H1 (cell line): ENCODE data around the gene ZNF763. TPM values are rescaled to one million over a fixed set of nuclear protein-coding genes. Genes with fewer than 3 reads are reported as not detected.
A peak's percentile ranks its signal among the peaks of the same experiment; 100 is the strongest.

Experiments
- CTCF ChIA-PET: fragments of 300-600 bp; sonication (Branson Sonifier 250); formaldehyde crosslinking; loops from one replicate; lab custom pipeline; 2021; ENCODE audit not compliant: partially characterized antibody; lab: Charles Lee
- POLR2A ChIA-PET: fragments of 300-600 bp; sonication (Branson Sonifier 250); formaldehyde crosslinking; loops from one replicate; lab custom pipeline; 2021; ENCODE audit warnings: inconsistent platforms; ENCODE audit not compliant: partially characterized antibody; lab: Charles Lee
- DNase-seq, 2 experiments: peaks; one replicate each; pipeline versions ENCODE4 v3.0.0 to v3.0.0-alpha.2; 2010 to 2022; ENCODE audit warnings: low spot score in 2 of 2, low read depth in 1 of 2, mixed read lengths in 1 of 2
- FAIRE-seq: peaks from 2 replicates; lab custom pipeline; 2011; peaks lifted over from hg19 to GRCh38; lab: Jason Lieb, UNC
- H2AFZ ChIP-seq: 2 replicates; pipeline ENCODE4 v1.8.1; 2012; ENCODE audit warnings: low read length, inconsistent platforms
- H2AK5ac ChIP-seq: 2 replicates; pipeline ENCODE4 v1.6.1; 2013; ENCODE audit warnings: low read depth, low read length
- H2BK120ac ChIP-seq: replicated peaks from 2 replicates; pipeline ENCODE3; 2013; ENCODE audit warnings: low read depth, low read length, inconsistent platforms
- H2BK12ac ChIP-seq: 2 replicates; pipeline ENCODE4 v1.6.1; 2013; ENCODE audit warnings: low read depth, low read length
- H2BK15ac ChIP-seq: 2 replicates; pipeline ENCODE4 v1.6.1; 2013; ENCODE audit warnings: low read length
- H2BK20ac ChIP-seq: 2 replicates; pipeline ENCODE4 v1.6.1; 2013; ENCODE audit warnings: low read length
- H2BK5ac ChIP-seq: 2 replicates; pipeline ENCODE4 v1.6.1; 2013; ENCODE audit warnings: low read depth, low read length
- H3K14ac ChIP-seq: 2 replicates; pipeline ENCODE4 v1.6.1; 2013; ENCODE audit warnings: inconsistent platforms; ENCODE audit not compliant: insufficient read length
- H3K18ac ChIP-seq: 2 replicates; pipeline ENCODE4 v1.6.1; 2013; ENCODE audit warnings: low read length; ENCODE audit errors: extremely low read depth
- H3K23ac ChIP-seq: 2 replicates; pipeline ENCODE4 v1.6.1; 2013; ENCODE audit warnings: inconsistent platforms; ENCODE audit not compliant: insufficient read length
- H3K23me2 ChIP-seq: 2 replicates; pipeline ENCODE4 v1.6.1; 2013; ENCODE audit warnings: low read depth, low read length
- H3K27ac ChIP-seq: 2 replicates; pipeline ENCODE4 v1.6.1; 2011; ENCODE audit warnings: low read depth, low read length, inconsistent platforms
- H3K27me3 ChIP-seq, 4 experiments: replicated peaks in 1 of 4; 1 replicate in 1 of 4; 2 replicates in 3 of 4; pipeline versions ENCODE4 v1.6.1 to v1.8.1; 2011 to 2013; ENCODE audit warnings: low read length in 3 of 4, mild to moderate bottlenecking in 3 of 4, inconsistent platforms in 2 of 4, mixed read lengths in 2 of 4, moderate library complexity in 1 of 4; ENCODE audit not compliant: control insufficient read depth in 3 of 4, insufficient read depth in 3 of 4; ENCODE audit errors: extremely low read depth in 1 of 4
- H3K36me3 ChIP-seq, 4 experiments: 2 replicates each; pipeline versions ENCODE4 v1.6.1 to v1.8.1; 2011 to 2013; ENCODE audit warnings: mild to moderate bottlenecking in 4 of 4, low read length in 3 of 4, moderate library complexity in 2 of 4, control low read depth in 1 of 4, inconsistent platforms in 1 of 4; ENCODE audit not compliant: insufficient read depth in 4 of 4, control insufficient read depth in 2 of 4
- H3K4ac ChIP-seq: replicated peaks from 2 replicates; pipeline ENCODE3; 2013; ENCODE audit warnings: low read length, low read depth, mixed read lengths, inconsistent platforms; ENCODE audit not compliant: insufficient read length
- H3K4me1 ChIP-seq, 4 experiments: replicated peaks in 1 of 4; 1 replicate in 1 of 4; 2 replicates in 3 of 4; pipeline versions ENCODE4 v1.6.1 to v1.8.1; 2011 to 2013; ENCODE audit warnings: low read length in 3 of 4, inconsistent platforms in 2 of 4, mixed read lengths in 1 of 4; ENCODE audit not compliant: insufficient read depth in 4 of 4, control insufficient read depth in 3 of 4
- H3K4me2 ChIP-seq, 2 experiments: 2 replicates each; pipeline versions ENCODE4 v1.6.1 to v1.8.1; 2011 to 2013; ENCODE audit warnings: low read depth in 2 of 2, low read length in 2 of 2, control low read depth in 1 of 2, inconsistent platforms in 1 of 2, mild to moderate bottlenecking in 1 of 2; ENCODE audit not compliant: insufficient read depth in 1 of 2
- H3K4me3 ChIP-seq, 4 experiments: fragments of 200-600, 300-600 bp in 1 of 4; sonication (generic), shearing (Covaris generic), sonication (Bioruptor Twin) in 1 of 4; 2 replicates each; pipeline versions ENCODE4 v1.5.1 to v1.8.1; 2011 to 2016; ENCODE audit warnings: low read length in 4 of 4, low read depth in 3 of 4, control low read depth in 2 of 4, inconsistent platforms in 2 of 4, mild to moderate bottlenecking in 2 of 4, mixed read lengths in 1 of 4, moderate library complexity in 1 of 4; ENCODE audit not compliant: insufficient read depth in 2 of 4; ENCODE audit errors: extremely low read depth in 1 of 4
- H3K56ac ChIP-seq: replicated peaks from 2 replicates; pipeline ENCODE3; 2013; ENCODE audit warnings: low read depth, mild to moderate bottlenecking, mixed read lengths, low read length, inconsistent platforms; ENCODE audit not compliant: insufficient read length
- H3K79me1 ChIP-seq: 2 replicates; pipeline ENCODE4 v1.6.1; 2013; ENCODE audit warnings: low read depth, low read length, control low read depth
- H3K79me2 ChIP-seq, 2 experiments: 2 replicates each; pipeline versions ENCODE4 v1.6.1 to v1.8.1; 2012 to 2013; ENCODE audit warnings: low read length in 2 of 2, mild to moderate bottlenecking in 2 of 2, inconsistent platforms in 1 of 2; ENCODE audit not compliant: insufficient read depth in 2 of 2, control insufficient read depth in 1 of 2
- H3K9ac ChIP-seq, 4 experiments: replicated peaks in 1 of 4; 1 replicate in 1 of 4; 2 replicates in 3 of 4; pipeline versions ENCODE4 v1.6.1 to v1.8.1; 2011 to 2013; ENCODE audit warnings: low read depth in 3 of 4, low read length in 3 of 4, control low read depth in 2 of 4, mild to moderate bottlenecking in 2 of 4, moderate library complexity in 2 of 4, inconsistent platforms in 1 of 4; ENCODE audit errors: extremely low read depth in 1 of 4
- H3K9me3 ChIP-seq, 2 experiments: 2 replicates each; pipeline versions ENCODE4 v1.6.1 to v1.8.1; 2012 to 2013; ENCODE audit warnings: mild to moderate bottlenecking in 2 of 2, moderate library complexity in 2 of 2, control low read depth in 1 of 2, inconsistent platforms in 1 of 2, low read depth in 1 of 2, low read length in 1 of 2, mixed read lengths in 1 of 2; ENCODE audit not compliant: insufficient read depth in 2 of 2
- H4K20me1 ChIP-seq, 2 experiments: replicated peaks in 1 of 2; 2 replicates each; pipeline versions ENCODE3 to v1.8.1; 2011 to 2013; ENCODE audit warnings: inconsistent platforms in 2 of 2, low read length in 2 of 2, mild to moderate bottlenecking in 1 of 2; ENCODE audit not compliant: insufficient read depth in 2 of 2, control insufficient read depth in 1 of 2
- H4K5ac ChIP-seq: 2 replicates; pipeline ENCODE4 v1.6.1; 2013; ENCODE audit warnings: low read length, low read depth, mixed read lengths, inconsistent platforms; ENCODE audit not compliant: insufficient read length
- H4K8ac ChIP-seq: 2 replicates; pipeline ENCODE4 v1.8.0; 2013; ENCODE audit warnings: mild to moderate bottlenecking, moderate library complexity, low read length, inconsistent platforms; ENCODE audit not compliant: insufficient read depth; ENCODE audit errors: extremely low read depth
- H4K91ac ChIP-seq: replicated peaks from 2 replicates; pipeline ENCODE3; 2013; ENCODE audit warnings: low read length, mixed read lengths, inconsistent platforms; ENCODE audit not compliant: insufficient read length
- ATF3 ChIP-seq: IDR thresholded peaks from 2 replicates; pipeline ENCODE4 v1.6.1; 2011; ENCODE audit warnings: low read depth, mild to moderate bottlenecking, low read length; ENCODE audit not compliant: insufficient read depth
- HDAC6 ChIP-seq: IDR thresholded peaks from one replicate; pipeline ENCODE4 v1.7.1; 2012; ENCODE audit warnings: low read depth, mild to moderate bottlenecking, inconsistent platforms, low read length, moderate library complexity
- JUND ChIP-seq: IDR thresholded peaks from 2 replicates; pipeline ENCODE4 v1.6.1; 2011; ENCODE audit warnings: mild to moderate bottlenecking, improper control_type of control experiment, low read length
- NANOG ChIP-seq: IDR thresholded peaks from 2 replicates; pipeline ENCODE4 v1.6.1; 2011; ENCODE audit warnings: low read length, low read depth, mild to moderate bottlenecking, inconsistent platforms; ENCODE audit not compliant: insufficient read depth, poor library complexity, severe bottlenecking
- POLR2A ChIP-seq, 2 experiments: IDR thresholded peaks; 1 replicate in 1 of 2; 2 replicates in 1 of 2; pipeline ENCODE4 v1.6.1; 2011; ENCODE audit warnings: low read depth in 2 of 2, low read length in 2 of 2, mild to moderate bottlenecking in 2 of 2; ENCODE audit errors: control extremely low read depth in 1 of 2
- RAD21 ChIP-seq, 2 experiments: IDR thresholded peaks in 1 of 2; conservative IDR thresholded peaks in 1 of 2; 2 replicates each; pipeline ENCODE4 v1.6.1; 2011; ENCODE audit warnings: low read depth in 2 of 2, low read length in 2 of 2, improper control_type of control experiment in 1 of 2, inconsistent platforms in 1 of 2, mild to moderate bottlenecking in 1 of 2, moderate library complexity in 1 of 2
- RNF2 ChIP-seq: fragments of 200-900, 300-1000 bp; sonication (generic); IDR thresholded peaks from 2 replicates; pipeline ENCODE4 v1.7.1; 2016; ENCODE audit warnings: borderline replicate concordance, low read depth, mild to moderate bottlenecking, antibody characterized with exemption, low read length; ENCODE audit not compliant: poor library complexity, severe bottlenecking; ENCODE audit errors: missing control alignments
- SIX5 ChIP-seq: IDR thresholded peaks from 2 replicates; pipeline ENCODE4 v1.6.1; 2011; ENCODE audit warnings: mild to moderate bottlenecking, low read depth, low read length
- SUZ12 ChIP-seq: fragments of 200-600 bp; sonication (generic); IDR thresholded peaks from 2 replicates; pipeline ENCODE4 v1.6.1; 2012; ENCODE audit warnings: mild to moderate bottlenecking, inconsistent platforms, low read length, moderate library complexity, mixed read lengths
- TEAD4 ChIP-seq: IDR thresholded peaks from 2 replicates; pipeline ENCODE4 v1.6.1; 2012; ENCODE audit warnings: low read depth, low read length, inconsistent platforms, mixed read lengths
- WGBS, 2 experiments: shearing (Covaris generic) in 1 of 2; methylation state at CpG; one replicate each; pipeline versions ENCODE4 v1.1.6 to v1.1.7; 2013 to 2015; ENCODE audit warnings: low lambda C conversion rate in 2 of 2, mixed read lengths in 2 of 2, inconsistent platforms in 1 of 2, low coverage in 1 of 2, missing lambda C conversion rate in 1 of 2; ENCODE audit not compliant: insufficient replicate concordance in 2 of 2, insufficient coverage in 1 of 2, insufficient read length in 1 of 2; ENCODE audit errors: extremely low coverage in 1 of 2, missing lambda C conversion rate in 1 of 2; 5-methylcytosine and 5-hydroxymethylcytosine counted together
- polyA plus RNA-seq, 7 experiments: library from polyadenylated mRNA; depleted of rRNA in 3 of 7; stranded (reverse) in 5 of 7; unstranded in 2 of 7; fragments of >200 nt in 5 of 7; fragments of 200-250 nt in 2 of 7; gene quantifications; 1 replicate in 5 of 7; 2 replicates in 1 of 7; 4 replicates in 1 of 7; pipeline versions ENCODE4 v1.2.1 to v1.2.3, GENCODE V29; 2011 to 2013; ENCODE audit warnings: missing spikeins in 2 of 7, mixed read lengths in 2 of 7
- total RNA-seq: library from RNA; stranded (reverse); fragmentation: NEBNext Ultra II Directional; extraction: Animal tissue kit (Norgen Biotek cat#: 25700); gene quantifications from 2 replicates; pipeline ENCODE4 v1.2.1, GENCODE V29; 2021

The ZNF763 gene
- total and polyA plus RNA-seq, 2 of the 8 experiments (the other 6 are each of a cell fraction or from before 2014, with no cell fraction given) = 0.39 to 1.7 TPM

- H2BK20ac ChIP-seq = 0 out of 2 replicates have a peak within 1 kb of the TSS, but pooled peaks have one; percentile 34
- FAIRE-seq (peak; percentile 63), DNase-seq (peak; percentile 56 to 95)
- H2BK5ac ChIP-seq = peak within 1 kb of the TSS; percentile 95
- peak within 1 kb of the TSS; percentile 79 to 88 for H3K4me2 ChIP-seq
- CTCF ChIA-PET = interaction anchor here (0.8 to 10.3 kb wide), 12 partner anchors 9 to 190 kb away, joined by 3 to 144 read pairs (median 6); partner anchors contain the start of gene ZNF69
- peak within 1 kb of the TSS; percentile 92; the same call in 1 of the 2 replicates for H3K18ac ChIP-seq
- no peaks in the 10 kb centered on the region for H3K79me1 ChIP-seq
- peak within 1 kb of the TSS; percentile 86 to 89 (median 88) for H3K9ac ChIP-seq
- peak within 1 kb of the TSS; percentile 85 for H4K91ac ChIP-seq
- peak within 1 kb of the TSS; percentile 65 to 82 (median 76) for H3K4me3 ChIP-seq
- peak within 1 kb of the TSS; percentile 100 for H4K8ac ChIP-seq
- 1% methylated on average over 48 of the region's 53 CpGs; no CpG with 5 or more reads in 1 of the 2 experiments for WGBS, 2 experiments
- H3K23ac ChIP-seq = no peak within 1 kb of the TSS
- H3K27me3 ChIP-seq = 0 out of 7 replicates have a peak, but pooled peaks cover 0 to 3% (median 0%) of the 10 kb centered on the region in 4 experiments
- H4K20me1 ChIP-seq = no peaks in the 10 kb centered on the region
- H3K14ac ChIP-seq = no peak within 1 kb of the TSS
- peak within 1 kb of the TSS; percentile 43 for H2BK120ac ChIP-seq
- peaks cover 0 to 10% of the 10 kb centered on the region in 2 experiments; a peak in 2 of 4 replicates for H3K79me2 ChIP-seq
- no peak within 1 kb of the TSS for H2AK5ac ChIP-seq
- H3K27ac ChIP-seq = peak within 1 kb of the TSS; percentile 95
- no peaks in the 10 kb centered on the region; a peak in 1 of 4 replicates for H3K9me3 ChIP-seq
- peak within 1 kb of the TSS; percentile 96; the same call in 1 of the 2 replicates for H2BK12ac ChIP-seq
- no peak within 1 kb of the TSS for H3K4ac ChIP-seq
- H2BK15ac ChIP-seq = no peak within 1 kb of the TSS
- H3K4me1 ChIP-seq = peaks cover 0 to 3% (median 3%) of the 10 kb centered on the region in 4 experiments; a peak in 4 of 7 replicates
- peak within 1 kb of the TSS; percentile 98 for H4K5ac ChIP-seq
- no peak within 1 kb of the TSS for H3K56ac ChIP-seq
- peaks cover 5% of the 10 kb centered on the region; the same call in 1 of the 2 replicates for H3K23me2 ChIP-seq
- peak within 1 kb of the TSS; percentile 96 for H2AFZ ChIP-seq
- POLR2A ChIA-PET = interaction anchor here (0.9 to 5.1 kb wide), 10 partner anchors 9 to 216 kb away, joined by 3 to 45 read pairs (median 8); partner anchors contain the start of genes ZNF20, ZNF433, ZNF69 and ZNF763
- no peaks in the 10 kb centered on the region; a peak in 1 of 8 replicates for H3K36me3 ChIP-seq
- TF ChIP-seq HDAC6 (no peak), SUZ12 (no peak), RNF2 (no peak), RAD21 (IDR thresholded peaks at IDR 0.05 in 1 of 2, conservative IDR thresholded peaks at IDR 0.05 in 1 of 2; ENCODE audit: low read depth in 2 of 2, low read length in 2 of 2) (no peak), ATF3 (no peak), NANOG (no peak), JUND (no peak), SIX5 (no peak), POLR2A (IDR thresholded peaks at IDR 0.05; ENCODE audit: control extremely low read depth in 1 of 2, low read depth in 2 of 2, low read length in 2 of 2) (peak; percentile 91 to 98), TEAD4 (no peak)
Measured at GRCh38 chr19:11924886-11925650, 39.8 kb upstream of the ZNF763 start, which contains the start of gene ZNF700. ZNF700 (plus strand) TSS chr19:11925107; CDS start chr19:11925211, 104 bp downstream.
